ENCODE measurements around the gene CEP19.

Gene CEP19

DNA sequence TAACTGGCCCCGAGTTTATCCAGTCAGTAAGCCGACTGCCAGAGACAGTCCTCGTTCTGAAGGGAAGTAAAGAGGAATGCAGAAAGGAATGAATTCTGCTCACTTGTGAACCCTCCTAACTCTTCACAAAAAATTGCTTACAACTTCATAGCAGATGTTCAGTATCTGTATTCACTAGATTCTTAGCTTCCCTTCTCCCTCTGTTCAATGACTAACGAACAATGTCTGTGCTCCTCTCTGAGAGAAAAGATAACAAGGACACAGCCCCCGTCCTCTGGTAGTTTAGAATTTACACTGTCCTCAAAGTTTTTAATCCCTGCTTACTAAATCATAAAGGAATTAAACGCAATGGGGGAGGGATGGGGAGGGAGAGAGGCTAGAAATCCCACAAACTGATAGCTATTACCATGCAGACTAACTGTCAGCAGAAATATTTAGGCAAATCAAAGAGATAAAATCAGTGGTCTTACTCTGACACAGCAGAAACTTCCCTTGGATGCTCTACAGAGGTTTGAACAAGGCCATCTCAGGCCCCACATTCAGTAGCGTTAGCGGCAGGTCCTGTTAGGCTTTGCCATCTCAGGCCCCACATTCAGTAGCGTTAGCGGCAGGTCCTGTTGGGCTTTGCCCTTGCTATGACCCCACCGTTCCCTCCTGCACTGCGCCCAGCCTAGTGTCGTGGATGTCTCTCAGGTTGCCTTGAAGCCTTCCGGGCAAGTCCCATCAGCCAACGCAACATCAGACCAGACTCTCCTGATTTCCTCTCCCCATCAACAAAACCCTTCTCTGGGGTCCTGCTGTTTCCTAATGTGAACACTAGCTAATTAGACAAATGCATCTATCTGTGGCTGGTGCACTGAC is 49.1 kb downstream of the CEP19 start:
- DNase-seq (ENCODE audit: low spot score), result no peak

GRCh38 chr3:196662033-196662432 is 50.0 kb downstream of the CEP19 start:
- no peak for DNase-seq (ENCODE audit: low spot score)

DNA sequence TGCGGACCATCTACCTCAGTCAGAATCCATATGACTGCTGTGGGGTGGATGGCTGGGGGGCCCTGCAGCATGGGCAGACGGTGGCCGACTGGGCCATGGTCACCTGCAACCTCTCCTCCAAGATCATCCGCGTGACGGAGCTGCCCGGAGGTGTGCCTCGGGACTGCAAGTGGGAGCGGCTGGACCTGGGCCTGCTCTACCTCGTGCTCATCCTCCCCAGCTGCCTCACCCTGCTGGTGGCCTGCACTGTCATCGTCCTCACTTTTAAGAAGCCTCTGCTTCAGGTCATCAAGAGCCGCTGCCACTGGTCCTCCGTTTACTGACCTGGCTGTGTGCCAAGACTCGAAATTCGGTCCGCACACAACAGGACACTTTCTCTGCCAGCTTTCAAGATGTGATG is 50.6 kb downstream of the CEP19 start:
- DNase-seq (ENCODE audit: low spot score), result peak; percentile 45

GRCh38 chr3:196660381-196661166 is 51.5 kb downstream of the CEP19 start:
- peak; percentile 40 for DNase-seq (ENCODE audit: low spot score)

DNA sequence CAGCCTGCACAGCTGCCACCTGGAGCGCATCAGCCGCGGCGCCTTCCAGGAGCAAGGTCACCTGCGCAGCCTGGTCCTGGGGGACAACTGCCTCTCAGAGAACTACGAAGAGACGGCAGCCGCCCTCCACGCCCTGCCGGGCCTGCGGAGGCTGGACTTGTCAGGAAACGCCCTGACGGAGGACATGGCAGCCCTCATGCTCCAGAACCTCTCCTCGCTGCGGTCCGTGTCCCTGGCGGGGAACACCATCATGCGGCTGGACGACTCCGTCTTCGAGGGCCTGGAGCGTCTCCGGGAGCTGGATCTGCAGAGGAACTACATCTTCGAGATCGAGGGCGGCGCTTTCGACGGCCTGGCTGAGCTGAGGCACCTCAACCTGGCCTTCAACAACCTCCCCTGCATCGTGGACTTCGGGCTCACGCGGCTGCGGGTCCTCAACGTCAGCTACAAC is 52.1 kb downstream of the CEP19 start:
- no peak for DNase-seq (ENCODE audit: low spot score)

Measured in iPS-NIHi11 (cell line).